ENCODE measurements around the gene GPHN. TPM values are rescaled to one million over a fixed set of nuclear protein-coding genes. Genes with fewer than 3 reads are reported as not detected.

GPHN gene
- total and polyA plus RNA-seq, 2 of the 8 experiments (the other 6 are each of a cell fraction or from before 2014, with no cell fraction given): 6.0 to 16.0 TPM

DNA sequence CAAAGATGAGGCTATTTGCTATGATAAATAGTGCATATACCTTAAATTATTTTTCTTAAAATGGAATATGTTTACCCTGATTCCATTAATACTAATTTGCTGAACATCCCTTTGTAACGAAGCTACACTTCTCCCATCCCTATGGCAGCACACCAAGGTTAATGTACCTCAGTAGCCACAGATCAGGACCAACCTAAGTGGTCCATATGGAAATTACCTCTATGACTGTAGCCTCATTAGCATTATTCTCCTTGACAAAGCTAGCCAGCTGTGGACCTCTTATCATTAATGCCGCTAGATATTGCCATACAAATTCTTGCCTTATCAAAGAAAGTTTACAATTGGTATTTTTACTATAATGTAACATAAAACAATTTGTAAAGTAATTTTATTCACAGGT is 604.4 kb downstream of the GPHN start (continued):
- no peak for TF ChIP-seq TAF1 (IDR thresholded peaks at IDR 0.05; ENCODE audit: low read depth, low read length)
- no peak for TF ChIP-seq BRCA1 (IDR thresholded peaks at IDR 0.05; ENCODE audit: low read depth, low read length)
- TF ChIP-seq CHD2 (IDR thresholded peaks at IDR 0.05; ENCODE audit: low read length): no peak
- no peak for TF ChIP-seq BACH1 (IDR thresholded peaks at IDR 0.05; ENCODE audit: low read length)
- TF ChIP-seq SUZ12 (IDR thresholded peaks at IDR 0.05; ENCODE audit: low read length): no peak

Data from H1 (cell line).